ENCODE results near the gene OR10H4. TPM values are rescaled to one million over a fixed set of nuclear protein-coding genes. Genes with fewer than 3 reads are reported as not detected.

The OR10H4 gene
- total and polyA plus RNA-seq, 2 donors (not counting 1 experiment from before 2014, with no cell fraction given): not detected

GRCh38 chr19:15934332-15935078 is 14.3 kb upstream of the OR10H4 start, which contains the start of gene CYP4F11:
TSS of gene CYP4F11 (minus strand) at chr19:15934529. CDS start at chr19:15934408, 121 bp downstream.
- DNase-seq (ENCODE audit: low read depth in 2 of 2): no peak
- H4K20me1 ChIP-seq (ENCODE audit: control insufficient read depth, extremely low read depth, insufficient read depth, low read length): no peaks in the 10 kb centered on the region
- H3K27ac ChIP-seq (ENCODE audit: insufficient read depth, low read length): no peak within 1 kb of the TSS
- no peak within 1 kb of the TSS for H2AFZ ChIP-seq (ENCODE audit: low read length)
- H3K4me1 ChIP-seq (ENCODE audit: control insufficient read depth, extremely low read depth, insufficient read depth, low read length): no peaks in the 10 kb centered on the region
- H3K9ac ChIP-seq (ENCODE audit: insufficient read depth, low read length): no peak within 1 kb of the TSS
- H3K79me2 ChIP-seq (ENCODE audit: control insufficient read depth, insufficient read depth, low read length): no peaks in the 10 kb centered on the region
- H3K27me3 ChIP-seq (ENCODE audit: control insufficient read depth, insufficient read depth, low read length): no peaks in the 10 kb centered on the region
- TF ChIP-seq EZH2 (IDR thresholded peaks at IDR 0.05; ENCODE audit: low read length, missing control alignments): no peak
- TF ChIP-seq, protein P1, sequence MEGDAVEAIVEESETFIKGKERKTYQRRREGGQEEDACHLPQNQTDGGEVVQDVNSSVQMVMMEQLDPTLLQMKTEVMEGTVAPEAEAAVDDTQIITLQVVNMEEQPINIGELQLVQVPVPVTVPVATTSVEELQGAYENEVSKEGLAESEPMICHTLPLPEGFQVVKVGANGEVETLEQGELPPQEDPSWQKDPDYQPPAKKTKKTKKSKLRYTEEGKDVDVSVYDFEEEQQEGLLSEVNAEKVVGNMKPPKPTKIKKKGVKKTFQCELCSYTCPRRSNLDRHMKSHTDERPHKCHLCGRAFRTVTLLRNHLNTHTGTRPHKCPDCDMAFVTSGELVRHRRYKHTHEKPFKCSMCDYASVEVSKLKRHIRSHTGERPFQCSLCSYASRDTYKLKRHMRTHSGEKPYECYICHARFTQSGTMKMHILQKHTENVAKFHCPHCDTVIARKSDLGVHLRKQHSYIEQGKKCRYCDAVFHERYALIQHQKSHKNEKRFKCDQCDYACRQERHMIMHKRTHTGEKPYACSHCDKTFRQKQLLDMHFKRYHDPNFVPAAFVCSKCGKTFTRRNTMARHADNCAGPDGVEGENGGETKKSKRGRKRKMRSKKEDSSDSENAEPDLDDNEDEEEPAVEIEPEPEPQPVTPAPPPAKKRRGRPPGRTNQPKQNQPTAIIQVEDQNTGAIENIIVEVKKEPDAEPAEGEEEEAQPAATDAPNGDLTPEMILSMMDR (conservative IDR thresholded peaks at IDR 0.05 in 1 of 2, IDR thresholded peaks at IDR 0.05 in 1 of 2; ENCODE audit: low read depth in 1 of 2, low read length in 2 of 2): no peak
- no peak within 1 kb of the TSS for H3K4me2 ChIP-seq (ENCODE audit: extremely low read depth, insufficient read depth, low read length)
- H3K9me3 ChIP-seq (ENCODE audit: control insufficient read depth, insufficient read depth, low read depth, low read length): no peaks in the 10 kb centered on the region
- H3K36me3 ChIP-seq (ENCODE audit: control insufficient read depth, insufficient read depth, low read length): no peaks in the 10 kb centered on the region
- no peak within 1 kb of the TSS for H3K4me3 ChIP-seq (replicated peaks in 1 of 4; ENCODE audit: control extremely low read depth in 1 of 4, insufficient read depth in 1 of 4, low read depth in 3 of 4, low read length in 4 of 4)

GRCh38 chr19:15935167-15935702 is 13.6 kb upstream of the OR10H4 start:
- Histone ChIP-seq H3K9ac (ENCODE audit: insufficient read depth, low read length) (no peak overlapping the region), H3K4me3 (replicated peaks in 1 of 4; ENCODE audit: control extremely low read depth in 1 of 4, insufficient read depth in 1 of 4, low read depth in 3 of 4, low read length in 4 of 4) (no peak overlapping the region), H3K4me2 (ENCODE audit: extremely low read depth, insufficient read depth, low read length) (no peak overlapping the region), H3K79me2 (ENCODE audit: control insufficient read depth, insufficient read depth, low read length) (no peaks in the 10 kb centered on the region), H3K4me1 (ENCODE audit: control insufficient read depth, extremely low read depth, insufficient read depth, low read length) (no peaks in the 10 kb centered on the region), H3K27me3 (ENCODE audit: control insufficient read depth, insufficient read depth, low read length) (no peaks in the 10 kb centered on the region), H2AFZ (ENCODE audit: low read length) (no peak overlapping the region), H4K20me1 (ENCODE audit: control insufficient read depth, extremely low read depth, insufficient read depth, low read length) (no peaks in the 10 kb centered on the region), H3K9me3 (ENCODE audit: control insufficient read depth, insufficient read depth, low read depth, low read length) (no peaks in the 10 kb centered on the region), H3K27ac (ENCODE audit: insufficient read depth, low read length) (no peak overlapping the region), H3K36me3 (ENCODE audit: control insufficient read depth, insufficient read depth, low read length) (no peaks in the 10 kb centered on the region)
- DNase-seq (ENCODE audit: low read depth in 2 of 2): no peak
- TF ChIP-seq, protein P1 (conservative IDR thresholded peaks at IDR 0.05 in 1 of 2, IDR thresholded peaks at IDR 0.05 in 1 of 2; ENCODE audit: low read depth in 1 of 2, low read length in 2 of 2): no peak
- no peak for TF ChIP-seq EZH2 (IDR thresholded peaks at IDR 0.05; ENCODE audit: low read length, missing control alignments)

DNA sequence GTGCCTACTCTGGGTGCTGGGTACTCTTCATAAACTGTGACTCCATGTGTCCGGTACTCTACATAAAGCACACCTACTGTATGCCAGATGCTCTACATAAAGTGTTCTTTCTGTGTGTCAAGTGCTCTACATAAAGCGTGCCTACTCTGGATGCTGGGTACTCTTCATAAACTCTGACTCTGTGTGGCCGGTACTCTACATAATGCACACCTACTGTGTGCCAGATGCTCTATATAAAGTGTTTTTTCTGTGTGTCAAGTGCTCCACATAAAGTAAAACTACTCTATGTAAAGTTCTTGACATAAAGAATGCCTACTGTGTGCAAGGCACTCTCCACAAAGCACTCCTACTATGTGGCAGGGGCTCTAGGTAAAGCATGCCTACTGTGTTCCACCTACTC is 12.6 kb upstream of the OR10H4 start:
- H3K36me3 ChIP-seq (ENCODE audit: control insufficient read depth, insufficient read depth, low read length): no peaks in the 10 kb centered on the region
- TF ChIP-seq EZH2 (IDR thresholded peaks at IDR 0.05; ENCODE audit: low read length, missing control alignments): no peak
- TF ChIP-seq, protein P1 (conservative IDR thresholded peaks at IDR 0.05 in 1 of 2, IDR thresholded peaks at IDR 0.05 in 1 of 2; ENCODE audit: low read depth in 1 of 2, low read length in 2 of 2): no peak
- H3K27ac ChIP-seq (ENCODE audit: insufficient read depth, low read length): no peak overlapping the region
- H4K20me1 ChIP-seq (ENCODE audit: control insufficient read depth, extremely low read depth, insufficient read depth, low read length): no peaks in the 10 kb centered on the region
- no peak overlapping the region for H3K9ac ChIP-seq (ENCODE audit: insufficient read depth, low read length)
- H3K4me2 ChIP-seq (ENCODE audit: extremely low read depth, insufficient read depth, low read length): no peak overlapping the region
- H3K4me1 ChIP-seq (ENCODE audit: control insufficient read depth, extremely low read depth, insufficient read depth, low read length): no peaks in the 10 kb centered on the region
- no peaks in the 10 kb centered on the region for H3K9me3 ChIP-seq (ENCODE audit: control insufficient read depth, insufficient read depth, low read depth, low read length)
- no peaks in the 10 kb centered on the region for H3K79me2 ChIP-seq (ENCODE audit: control insufficient read depth, insufficient read depth, low read length)
- H3K4me3 ChIP-seq (replicated peaks in 1 of 4; ENCODE audit: control extremely low read depth in 1 of 4, insufficient read depth in 1 of 4, low read depth in 3 of 4, low read length in 4 of 4): no peak overlapping the region
- no peak overlapping the region for H2AFZ ChIP-seq (ENCODE audit: low read length)
- no peak for DNase-seq (ENCODE audit: low read depth in 2 of 2)
- H3K27me3 ChIP-seq (ENCODE audit: control insufficient read depth, insufficient read depth, low read length): no peaks in the 10 kb centered on the region
